Measurements from ENCODE around the gene CD81. TPM values are rescaled to one million over a fixed set of nuclear protein-coding genes. Genes with fewer than 3 reads are reported as not detected.

Gene CD81
- polyA plus RNA-seq, 2 donors: 56.8 to 175 TPM

DNA sequence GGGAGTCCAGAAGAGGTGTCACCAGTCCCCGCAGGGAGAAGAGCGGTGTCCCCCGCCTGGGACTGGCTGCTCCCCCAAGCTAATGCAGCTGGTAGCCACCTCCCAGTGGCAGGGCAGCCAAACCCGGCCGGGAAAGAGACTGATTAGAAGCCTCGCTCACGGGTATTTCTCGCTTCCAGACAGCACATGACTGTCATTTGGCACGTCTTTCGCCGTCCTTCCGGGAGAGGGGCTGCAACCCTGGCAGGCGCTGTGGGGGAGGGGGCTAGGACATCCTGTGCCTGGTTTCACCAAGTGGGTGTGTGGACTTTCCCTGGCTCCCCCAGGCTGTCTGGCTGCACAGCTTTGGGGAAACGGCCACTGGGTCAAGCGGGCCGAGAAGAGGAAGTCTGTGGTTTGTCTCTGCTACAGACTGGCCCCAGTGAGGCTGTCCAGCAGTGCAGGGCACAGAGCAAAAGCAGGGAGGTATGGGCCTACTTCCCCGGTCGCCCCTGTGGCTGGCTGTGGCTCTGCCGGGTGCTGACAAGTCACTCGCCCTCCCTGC, 3.8 kb downstream of the CD81 start:
- H3K9me3 ChIP-seq (ENCODE audit: control insufficient read depth in 2 of 2, insufficient read depth in 1 of 2, low read depth in 1 of 2, low read length in 1 of 2): no peaks in the 10 kb centered on the region
- no peaks in the 10 kb centered on the region for H3K27me3 ChIP-seq (ENCODE audit: control insufficient read depth in 1 of 2, insufficient read depth in 2 of 2, low read length in 2 of 2)
- peak overlapping the region; percentile 86 to 92 for H3K27ac ChIP-seq (ENCODE audit: low read depth in 2 of 2, low read length in 1 of 2)
- H3K36me3 ChIP-seq (ENCODE audit: control insufficient read depth in 2 of 2, insufficient read depth in 2 of 2, low read length in 1 of 2): peaks cover 0 to 3% of the 10 kb centered on the region in 2 donors
- WGBS, 2 donors: 59% methylated on average over 20 of the region's 20 CpGs
- H3K4me1 ChIP-seq (ENCODE audit: control insufficient read depth in 2 of 2, insufficient read depth in 2 of 2, low read length in 1 of 2): peaks cover 27 to 59% of the 10 kb centered on the region in 2 donors
- no peak overlapping the region for H3K4me3 ChIP-seq (ENCODE audit: low read depth in 1 of 2, low read length in 2 of 2)

DNA sequence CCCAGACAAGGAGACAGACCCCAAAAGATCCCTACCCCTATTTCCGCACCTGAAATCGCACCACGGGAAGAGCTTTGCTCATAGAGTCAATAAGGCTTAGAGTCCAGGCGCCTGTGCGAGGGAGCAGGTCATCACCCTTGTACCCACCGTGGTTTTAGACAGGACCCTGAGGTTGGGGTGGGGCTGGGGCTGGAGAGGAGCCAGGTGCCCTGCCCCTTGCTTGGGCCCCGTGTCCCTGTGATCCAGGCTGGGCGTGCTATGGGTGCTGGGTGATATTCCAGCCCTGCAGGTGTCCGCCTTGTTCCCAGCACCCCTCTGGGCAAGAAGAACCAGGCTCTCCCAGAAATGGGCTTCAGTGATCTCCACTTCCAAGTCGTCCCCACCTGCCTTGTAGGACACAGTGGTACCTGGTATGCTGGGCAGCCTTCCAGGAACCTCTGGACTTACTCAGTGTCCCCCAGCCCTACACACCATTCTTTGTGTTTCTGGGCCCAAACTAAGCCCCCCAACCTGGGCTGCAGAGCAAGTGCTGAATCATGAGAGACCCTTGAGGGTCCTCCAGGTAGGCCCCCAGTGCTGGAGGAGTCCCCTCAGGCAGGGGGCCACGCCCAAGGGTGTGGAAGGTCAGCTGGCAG, 4.5 kb downstream of the CD81 start:
- Histone ChIP-seq H3K27me3 (ENCODE audit: control insufficient read depth in 1 of 2, insufficient read depth in 2 of 2, low read length in 2 of 2) (no peaks in the 10 kb centered on the region), H3K36me3 (ENCODE audit: control insufficient read depth in 2 of 2, insufficient read depth in 2 of 2, low read length in 1 of 2) (peaks cover 0 to 4% of the 10 kb centered on the region in 2 donors), H3K4me1 (ENCODE audit: control insufficient read depth in 2 of 2, insufficient read depth in 2 of 2, low read length in 1 of 2) (peaks cover 32 to 65% of the 10 kb centered on the region in 2 donors), H3K4me3 (ENCODE audit: low read depth in 1 of 2, low read length in 2 of 2) (no peak overlapping the region), H3K9me3 (ENCODE audit: control insufficient read depth in 2 of 2, insufficient read depth in 1 of 2, low read depth in 1 of 2, low read length in 1 of 2) (no peaks in the 10 kb centered on the region), H3K27ac (ENCODE audit: low read depth in 2 of 2, low read length in 1 of 2) (peak overlapping the region; percentile 86 to 92)
- WGBS, 2 donors: 71 to 76% methylated on average over 11 of the region's 11 CpGs

DNA sequence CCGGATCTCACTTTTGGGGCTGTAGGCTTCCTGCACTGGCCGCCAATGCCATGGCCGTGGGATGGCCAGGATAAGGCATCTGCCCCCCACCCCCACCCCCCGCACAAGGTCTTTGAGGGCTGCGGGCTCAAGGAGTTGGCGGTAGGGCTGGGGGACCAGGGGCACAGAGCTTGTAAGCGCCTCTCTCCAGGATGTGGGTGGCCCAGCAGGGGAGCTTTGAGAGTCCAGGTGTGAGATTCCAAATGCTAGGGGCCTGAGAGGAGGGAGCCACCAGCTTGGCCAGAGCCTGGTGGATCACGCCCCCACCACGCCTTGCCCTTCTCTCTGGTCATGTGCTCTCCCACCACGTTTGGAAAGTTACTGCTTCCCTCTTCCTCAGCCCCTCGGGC, 5.0 kb downstream of the CD81 start:
- no peaks in the 10 kb centered on the region for H3K9me3 ChIP-seq (ENCODE audit: control insufficient read depth in 2 of 2, insufficient read depth in 1 of 2, low read depth in 1 of 2, low read length in 1 of 2)
- peaks cover 34 to 67% of the 10 kb centered on the region in 2 donors for H3K4me1 ChIP-seq (ENCODE audit: control insufficient read depth in 2 of 2, insufficient read depth in 2 of 2, low read length in 1 of 2)
- no peaks in the 10 kb centered on the region for H3K27me3 ChIP-seq (ENCODE audit: control insufficient read depth in 1 of 2, insufficient read depth in 2 of 2, low read length in 2 of 2)
- 49 to 60% methylated on average over 11 of the region's 11 CpGs for WGBS, 2 donors
- peaks cover 0 to 4% of the 10 kb centered on the region in 2 donors for H3K36me3 ChIP-seq (ENCODE audit: control insufficient read depth in 2 of 2, insufficient read depth in 2 of 2, low read length in 1 of 2)
- no peak overlapping the region for H3K4me3 ChIP-seq (ENCODE audit: low read depth in 1 of 2, low read length in 2 of 2)
- H3K27ac ChIP-seq (ENCODE audit: low read depth in 2 of 2, low read length in 1 of 2): peak overlapping the region; percentile 86 to 92

DNA sequence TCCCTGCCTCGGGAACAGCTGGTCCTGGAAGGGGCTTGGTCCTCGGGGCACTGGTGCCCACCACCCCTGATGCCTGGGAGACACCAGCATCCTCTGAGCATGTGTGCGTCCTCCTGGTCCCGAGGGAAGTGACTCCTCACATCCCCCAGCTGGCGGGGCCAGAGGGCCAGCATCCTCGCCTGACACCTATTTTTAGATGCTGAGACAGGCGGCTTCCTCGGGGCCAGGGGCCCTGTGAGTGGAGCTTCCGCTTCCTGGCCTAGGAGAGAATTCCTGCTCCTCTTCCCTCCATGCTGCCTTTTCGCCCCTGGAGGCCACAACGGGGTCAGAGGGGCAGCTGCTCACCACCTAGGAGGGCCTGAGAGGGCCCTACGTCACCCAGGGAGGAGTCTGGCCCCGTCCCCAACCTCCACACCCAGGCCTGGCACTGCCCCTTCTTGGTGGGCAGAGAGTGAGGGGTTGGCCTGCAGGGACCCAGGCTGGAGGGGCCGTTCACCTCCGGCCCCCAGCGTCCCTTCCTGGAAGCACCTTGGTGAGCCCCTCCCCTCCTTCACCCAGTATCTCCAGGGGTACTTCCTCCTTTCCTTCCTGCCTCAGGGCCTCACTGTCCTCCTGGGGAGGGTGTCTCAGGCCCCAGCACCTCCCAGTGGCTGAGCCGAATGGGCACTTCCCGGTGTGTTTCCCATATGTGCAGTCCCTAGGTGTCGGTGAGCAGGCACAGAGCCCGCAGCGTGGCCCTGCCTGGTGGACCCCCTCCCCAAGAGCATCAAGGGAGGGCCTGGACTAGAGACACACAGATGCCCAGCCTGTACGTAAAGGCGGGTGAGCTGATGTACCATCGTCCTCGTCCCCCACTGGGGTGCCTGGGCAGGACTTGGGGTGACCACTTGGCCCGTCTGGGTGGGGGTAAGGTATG, 6.1 kb downstream of the CD81 start:
- Histone ChIP-seq H3K4me1 (ENCODE audit: control insufficient read depth in 2 of 2, insufficient read depth in 2 of 2, low read length in 1 of 2) (peaks cover 38 to 68% of the 10 kb centered on the region in 2 donors), H3K9me3 (ENCODE audit: control insufficient read depth in 2 of 2, insufficient read depth in 1 of 2, low read depth in 1 of 2, low read length in 1 of 2) (no peaks in the 10 kb centered on the region), H3K27ac (ENCODE audit: low read depth in 2 of 2, low read length in 1 of 2) (peak overlapping the region; percentile 85 to 86), H3K4me3 (ENCODE audit: low read depth in 1 of 2, low read length in 2 of 2) (no peak overlapping the region), H3K27me3 (ENCODE audit: control insufficient read depth in 1 of 2, insufficient read depth in 2 of 2, low read length in 2 of 2) (no peaks in the 10 kb centered on the region), H3K36me3 (ENCODE audit: control insufficient read depth in 2 of 2, insufficient read depth in 2 of 2, low read length in 1 of 2) (peaks cover 0 to 4% of the 10 kb centered on the region in 2 donors)
- 35 to 42% methylated on average over 25 to 26 of the region's 26 CpGs for WGBS, 2 donors

DNA sequence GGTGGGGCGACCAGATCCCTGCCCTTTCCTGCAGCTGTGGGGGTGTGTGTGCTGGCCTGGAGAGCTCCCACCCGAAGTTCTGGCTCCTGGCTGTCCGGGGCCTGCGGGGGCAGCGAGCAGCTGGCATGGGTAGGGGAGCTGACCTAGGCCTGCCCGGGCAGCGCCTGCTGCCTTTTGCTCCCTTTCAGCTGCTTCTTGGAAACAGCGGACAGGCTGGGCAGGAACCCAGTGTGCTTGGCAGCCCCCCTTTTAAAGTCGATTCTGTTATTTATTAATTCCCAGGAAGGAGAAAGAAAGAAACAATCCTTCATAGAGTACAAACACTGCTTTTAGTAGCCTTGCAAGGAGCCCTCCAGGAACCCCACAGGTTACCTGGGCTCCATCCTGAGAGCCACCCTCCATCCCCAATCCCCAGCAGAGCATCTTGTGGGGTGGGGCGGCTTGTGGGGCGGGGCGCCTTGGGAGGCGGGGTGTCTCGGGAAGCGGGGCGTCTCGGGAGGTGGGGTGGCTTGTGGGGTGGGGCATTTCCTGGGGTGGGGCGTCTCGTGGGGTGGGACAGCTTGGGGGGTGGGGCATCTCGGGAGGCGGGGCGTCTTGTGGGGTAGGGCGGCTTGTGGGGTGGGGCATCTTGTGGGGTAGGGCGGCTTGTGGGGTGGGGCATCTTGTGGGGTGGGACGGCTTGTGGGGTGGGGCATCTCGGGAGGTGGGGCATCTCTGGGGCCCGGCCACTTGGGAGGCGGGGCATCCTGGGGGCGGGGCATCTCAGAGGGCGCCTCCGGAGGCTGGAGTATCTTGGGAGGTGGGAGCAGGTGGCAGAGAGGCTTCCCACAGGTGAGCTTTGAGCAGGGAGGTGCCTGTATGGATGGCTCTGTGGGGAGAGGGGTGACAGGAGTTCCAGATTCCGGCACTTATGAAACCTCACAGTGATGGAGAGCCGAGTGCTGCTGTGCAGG, 7.0 kb downstream of the CD81 start:
- Histone ChIP-seq H3K4me1 (ENCODE audit: control insufficient read depth in 2 of 2, insufficient read depth in 2 of 2, low read length in 1 of 2) (peaks cover 48 to 72% of the 10 kb centered on the region in 2 donors), H3K9me3 (ENCODE audit: control insufficient read depth in 2 of 2, insufficient read depth in 1 of 2, low read depth in 1 of 2, low read length in 1 of 2) (no peaks in the 10 kb centered on the region), H3K4me3 (ENCODE audit: low read depth in 1 of 2, low read length in 2 of 2) (no peak overlapping the region), H3K36me3 (ENCODE audit: control insufficient read depth in 2 of 2, insufficient read depth in 2 of 2, low read length in 1 of 2) (peaks cover 0 to 10% of the 10 kb centered on the region in 2 donors), H3K27me3 (ENCODE audit: control insufficient read depth in 1 of 2, insufficient read depth in 2 of 2, low read length in 2 of 2) (no peaks in the 10 kb centered on the region), H3K27ac (ENCODE audit: low read depth in 2 of 2, low read length in 1 of 2) (peak overlapping the region; percentile 85 to 86)
- WGBS, 2 donors: 24 to 37% methylated on average over 33 of the region's 33 CpGs

DNA sequence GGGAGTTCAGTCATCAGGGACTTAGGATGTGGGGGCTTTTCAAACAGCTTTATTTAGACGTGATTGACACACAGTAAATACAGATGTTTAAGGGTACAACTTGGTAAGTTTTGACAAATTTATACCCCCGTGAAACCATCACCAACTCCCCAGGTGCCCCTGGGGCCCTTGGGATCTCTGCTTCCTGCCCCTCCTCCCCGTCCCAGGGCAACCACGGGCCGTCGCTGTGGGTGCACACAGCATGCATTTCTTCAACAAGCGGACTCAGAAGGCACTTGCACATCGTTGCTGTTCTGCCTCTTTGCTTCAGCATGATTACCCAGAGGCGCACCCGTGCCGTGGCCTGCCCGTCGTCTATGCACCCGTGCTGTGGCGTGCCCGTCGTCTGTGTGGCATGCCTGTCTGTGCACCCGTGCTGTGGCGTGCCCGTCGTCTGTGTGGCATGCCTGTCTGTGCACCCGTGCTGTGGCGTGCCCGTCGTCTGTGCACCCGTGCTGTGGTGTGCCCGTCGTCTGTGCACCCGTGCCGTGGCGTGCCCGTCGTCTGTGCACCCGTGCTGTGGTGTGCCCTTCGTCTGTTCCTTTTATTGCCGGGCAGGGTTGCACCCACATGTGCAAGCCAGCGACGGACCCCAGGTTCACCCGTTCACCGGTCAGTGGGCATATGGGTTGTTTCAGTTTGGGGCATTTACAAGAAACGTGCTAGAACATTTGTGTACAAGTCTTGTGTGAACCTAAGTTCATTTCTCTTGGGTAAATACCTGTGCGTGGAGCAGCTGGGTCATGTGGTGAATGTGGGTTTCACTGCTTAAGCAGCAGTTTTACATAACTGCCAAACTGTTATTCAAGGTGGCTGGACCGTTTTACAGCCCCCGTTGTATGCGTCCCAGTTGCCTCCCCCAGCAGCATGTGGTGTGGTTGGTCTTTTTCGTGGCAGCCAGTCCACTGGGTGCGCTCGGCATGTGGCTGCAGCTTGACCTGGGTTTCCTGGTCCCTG, 8.3 kb downstream of the CD81 start:
- Histone ChIP-seq H3K27me3 (ENCODE audit: control insufficient read depth in 1 of 2, insufficient read depth in 2 of 2, low read length in 2 of 2) (no peaks in the 10 kb centered on the region), H3K27ac (ENCODE audit: low read depth in 2 of 2, low read length in 1 of 2) (peak overlapping the region; percentile 33 to 73), H3K36me3 (ENCODE audit: control insufficient read depth in 2 of 2, insufficient read depth in 2 of 2, low read length in 1 of 2) (peaks cover 0 to 15% of the 10 kb centered on the region in 2 donors), H3K4me1 (ENCODE audit: control insufficient read depth in 2 of 2, insufficient read depth in 2 of 2, low read length in 1 of 2) (peaks cover 48 to 72% of the 10 kb centered on the region in 2 donors), H3K4me3 (ENCODE audit: low read depth in 1 of 2, low read length in 2 of 2) (no peak overlapping the region), H3K9me3 (ENCODE audit: control insufficient read depth in 2 of 2, insufficient read depth in 1 of 2, low read depth in 1 of 2, low read length in 1 of 2) (no peaks in the 10 kb centered on the region)
- 39 to 57% methylated on average over 47 to 48 of the region's 48 CpGs for WGBS, 2 donors

DNA sequence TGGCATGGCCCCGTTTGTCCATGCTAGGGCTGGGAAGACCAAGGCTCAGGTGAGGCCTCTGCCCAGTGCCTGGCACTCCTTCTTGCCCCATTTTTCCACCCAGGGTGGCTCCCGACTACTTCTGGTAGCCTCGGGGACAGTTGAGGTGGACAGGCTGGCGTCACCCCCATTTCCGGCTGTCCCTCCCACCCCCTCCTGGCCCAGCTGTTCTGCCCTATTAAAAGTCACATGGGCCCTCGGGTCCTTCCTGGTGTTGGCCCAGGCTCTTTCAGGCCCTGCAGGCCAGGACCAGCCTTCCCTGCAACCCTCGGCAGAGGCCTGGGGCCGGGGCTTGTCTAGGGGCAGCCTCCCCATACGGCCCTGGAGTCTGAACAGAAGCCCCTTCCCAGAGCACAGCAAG, 9.5 kb downstream of the CD81 start:
- peaks cover 50 to 73% of the 10 kb centered on the region in 2 donors for H3K4me1 ChIP-seq (ENCODE audit: control insufficient read depth in 2 of 2, insufficient read depth in 2 of 2, low read length in 1 of 2)
- 31 to 50% methylated on average over 9 of the region's 9 CpGs for WGBS, 2 donors
- H3K36me3 ChIP-seq (ENCODE audit: control insufficient read depth in 2 of 2, insufficient read depth in 2 of 2, low read length in 1 of 2): peaks cover 0 to 22% of the 10 kb centered on the region in 2 donors
- H3K27me3 ChIP-seq (ENCODE audit: control insufficient read depth in 1 of 2, insufficient read depth in 2 of 2, low read length in 2 of 2): no peaks in the 10 kb centered on the region
- no peak overlapping the region for H3K4me3 ChIP-seq (ENCODE audit: low read depth in 1 of 2, low read length in 2 of 2)
- no peaks in the 10 kb centered on the region for H3K9me3 ChIP-seq (ENCODE audit: control insufficient read depth in 2 of 2, insufficient read depth in 1 of 2, low read depth in 1 of 2, low read length in 1 of 2)
- H3K27ac ChIP-seq (ENCODE audit: low read depth in 2 of 2, low read length in 1 of 2): peak overlapping the region; percentile 41 to 73

DNA sequence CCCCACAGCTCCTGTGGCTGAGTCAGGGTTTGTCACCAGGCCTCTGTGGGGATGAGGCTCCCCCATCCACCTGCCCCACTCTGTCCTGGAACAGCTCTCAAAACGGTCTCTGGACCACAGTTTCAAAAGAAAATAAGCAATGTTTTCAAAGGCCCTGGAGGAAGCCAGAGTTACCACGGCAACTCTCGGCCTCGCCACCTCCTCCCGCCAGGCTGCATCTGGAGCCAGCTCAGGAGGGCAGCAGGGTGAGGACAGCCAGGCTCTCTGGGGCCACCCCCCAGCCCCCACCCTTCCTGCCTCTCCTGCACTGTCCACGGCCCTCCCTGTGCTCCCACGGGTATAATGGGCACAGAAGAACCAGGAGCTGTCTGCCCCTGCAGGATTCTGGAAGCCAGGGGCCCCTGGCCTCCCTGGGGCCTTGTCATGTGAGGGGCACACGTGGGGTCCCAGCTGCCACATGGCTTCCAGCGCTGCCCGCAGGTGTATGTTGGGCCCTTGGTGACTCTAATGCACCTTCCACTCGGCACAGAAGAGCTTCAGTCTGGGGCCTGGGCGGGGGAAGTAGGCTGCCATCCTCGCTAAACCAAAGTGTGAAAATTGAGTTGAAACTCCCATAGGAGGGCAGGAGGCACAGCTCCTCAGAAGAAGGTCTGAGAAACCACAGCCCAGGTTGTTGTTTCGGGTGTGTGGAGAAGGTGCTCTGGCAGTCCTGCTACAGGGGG, 10.3 kb downstream of the CD81 start:
- H3K9me3 ChIP-seq (ENCODE audit: control insufficient read depth in 2 of 2, insufficient read depth in 1 of 2, low read depth in 1 of 2, low read length in 1 of 2): no peaks in the 10 kb centered on the region
- H3K27ac ChIP-seq (ENCODE audit: low read depth in 2 of 2, low read length in 1 of 2): peak overlapping the region; percentile 41 to 73
- peaks cover 0 to 29% of the 10 kb centered on the region in 2 donors for H3K36me3 ChIP-seq (ENCODE audit: control insufficient read depth in 2 of 2, insufficient read depth in 2 of 2, low read length in 1 of 2)
- no peak overlapping the region for H3K4me3 ChIP-seq (ENCODE audit: low read depth in 1 of 2, low read length in 2 of 2)
- H3K27me3 ChIP-seq (ENCODE audit: control insufficient read depth in 1 of 2, insufficient read depth in 2 of 2, low read length in 2 of 2): no peaks in the 10 kb centered on the region
- H3K4me1 ChIP-seq (ENCODE audit: control insufficient read depth in 2 of 2, insufficient read depth in 2 of 2, low read length in 1 of 2): peaks cover 46 to 67% of the 10 kb centered on the region in 2 donors
- WGBS, 2 donors: 42 to 49% methylated on average over 14 of the region's 14 CpGs

Measured in esophagus (tissue), 2 donors.